ENCODE data around the gene ONECUT3.

DNA sequence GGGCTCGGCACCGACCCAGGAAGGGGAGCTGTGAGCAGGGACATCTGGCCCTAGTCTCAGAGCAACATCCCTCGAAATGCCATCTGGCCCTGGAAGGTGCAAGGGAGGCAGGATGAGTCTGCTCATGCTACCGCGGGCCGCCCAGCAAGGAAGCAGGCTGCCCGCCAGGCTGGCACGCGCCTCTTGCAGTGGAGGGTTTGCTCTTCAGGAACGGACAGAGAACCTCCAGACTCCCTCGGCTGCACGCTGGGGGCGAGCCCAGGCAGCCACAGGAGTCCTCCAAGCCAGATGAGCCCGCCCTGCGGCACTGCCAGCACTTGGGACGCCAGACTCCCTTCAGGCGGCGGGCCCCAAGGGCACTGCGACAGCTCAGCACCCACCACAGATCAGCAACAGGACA lies 68.9 kb downstream of the ONECUT3 start:
- TF ChIP-seq, protein P1, sequence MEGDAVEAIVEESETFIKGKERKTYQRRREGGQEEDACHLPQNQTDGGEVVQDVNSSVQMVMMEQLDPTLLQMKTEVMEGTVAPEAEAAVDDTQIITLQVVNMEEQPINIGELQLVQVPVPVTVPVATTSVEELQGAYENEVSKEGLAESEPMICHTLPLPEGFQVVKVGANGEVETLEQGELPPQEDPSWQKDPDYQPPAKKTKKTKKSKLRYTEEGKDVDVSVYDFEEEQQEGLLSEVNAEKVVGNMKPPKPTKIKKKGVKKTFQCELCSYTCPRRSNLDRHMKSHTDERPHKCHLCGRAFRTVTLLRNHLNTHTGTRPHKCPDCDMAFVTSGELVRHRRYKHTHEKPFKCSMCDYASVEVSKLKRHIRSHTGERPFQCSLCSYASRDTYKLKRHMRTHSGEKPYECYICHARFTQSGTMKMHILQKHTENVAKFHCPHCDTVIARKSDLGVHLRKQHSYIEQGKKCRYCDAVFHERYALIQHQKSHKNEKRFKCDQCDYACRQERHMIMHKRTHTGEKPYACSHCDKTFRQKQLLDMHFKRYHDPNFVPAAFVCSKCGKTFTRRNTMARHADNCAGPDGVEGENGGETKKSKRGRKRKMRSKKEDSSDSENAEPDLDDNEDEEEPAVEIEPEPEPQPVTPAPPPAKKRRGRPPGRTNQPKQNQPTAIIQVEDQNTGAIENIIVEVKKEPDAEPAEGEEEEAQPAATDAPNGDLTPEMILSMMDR (IDR thresholded peaks at IDR 0.05; ENCODE audit: extremely low read depth in 1 of 2, insufficient read depth in 1 of 2, low read depth in 1 of 2, low read length in 2 of 2) = no peak
- TF ChIP-seq EZH2 (IDR thresholded peaks at IDR 0.05; ENCODE audit: borderline replicate concordance, low read depth, low read length, severe bottlenecking) (no peak), POLR2A (IDR thresholded peaks at IDR 0.05; ENCODE audit: low read depth, low read length) (no peak), POLR2AphosphoS5 (IDR thresholded peaks at IDR 0.05; ENCODE audit: insufficient read depth, low read depth, low read length) (no peak), FOS (IDR thresholded peaks at IDR 0.05; ENCODE audit: borderline replicate concordance, insufficient read depth, low read length) (no peak), MYC (IDR thresholded peaks at IDR 0.05; ENCODE audit: low read depth, low read length) (no peak), GATA2 (IDR thresholded peaks at IDR 0.05; ENCODE audit: insufficient read depth, insufficient read length, low read depth, low read length) (no peak), JUN (IDR thresholded peaks at IDR 0.05; ENCODE audit: borderline replicate concordance, insufficient read depth, insufficient read length, low read depth) (no peak)
- TF ChIP-seq, protein P2, sequence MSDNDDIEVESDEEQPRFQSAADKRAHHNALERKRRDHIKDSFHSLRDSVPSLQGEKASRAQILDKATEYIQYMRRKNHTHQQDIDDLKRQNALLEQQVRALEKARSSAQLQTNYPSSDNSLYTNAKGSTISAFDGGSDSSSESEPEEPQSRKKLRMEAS (IDR thresholded peaks at IDR 0.05; ENCODE audit: insufficient read depth, insufficient read length) = no peak
